Fibroblast of lung (primary cell): ENCODE results near the gene NPR1.

Source experiments
- EZH2 ChIP-seq: IDR thresholded peaks from 2 replicates; pipeline ENCODE4 v1.5.1; 2012; ENCODE audit warnings: low read length, control low read depth, mild to moderate bottlenecking; ENCODE audit errors: missing control alignments
- TF ChIP-seq, protein P1 (sequence below), 2 donors: IDR thresholded peaks in 1 of 2; conservative IDR thresholded peaks in 1 of 2; 1 replicate in 1 of 2; 2 replicates in 1 of 2; pipeline ENCODE4 v1.5.1; 2011 to 2012; ENCODE audit warnings: low read length in 2 of 2, control low read depth in 1 of 2, inconsistent platforms in 1 of 2, low read depth in 1 of 2, mild to moderate bottlenecking in 1 of 2

DNA sequence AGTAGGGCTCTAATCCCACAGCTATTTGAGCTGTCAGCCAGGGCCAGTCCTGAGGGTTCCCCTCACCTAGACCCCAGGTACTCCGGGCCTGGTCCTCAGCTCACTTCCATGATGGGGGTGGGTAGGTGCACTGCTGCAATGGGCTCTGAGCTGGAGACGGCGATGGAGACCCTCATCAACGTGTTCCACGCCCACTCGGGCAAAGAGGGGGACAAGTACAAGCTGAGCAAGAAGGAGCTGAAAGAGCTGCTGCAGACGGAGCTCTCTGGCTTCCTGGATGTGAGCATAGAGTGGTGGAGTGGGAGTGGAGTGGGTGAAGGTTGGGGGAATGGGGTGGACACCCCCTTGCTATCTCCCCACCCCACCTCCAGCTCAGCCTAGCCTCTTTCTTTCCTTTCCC is 48.1 kb upstream of the NPR1 start:
- TF ChIP-seq, protein P1, sequence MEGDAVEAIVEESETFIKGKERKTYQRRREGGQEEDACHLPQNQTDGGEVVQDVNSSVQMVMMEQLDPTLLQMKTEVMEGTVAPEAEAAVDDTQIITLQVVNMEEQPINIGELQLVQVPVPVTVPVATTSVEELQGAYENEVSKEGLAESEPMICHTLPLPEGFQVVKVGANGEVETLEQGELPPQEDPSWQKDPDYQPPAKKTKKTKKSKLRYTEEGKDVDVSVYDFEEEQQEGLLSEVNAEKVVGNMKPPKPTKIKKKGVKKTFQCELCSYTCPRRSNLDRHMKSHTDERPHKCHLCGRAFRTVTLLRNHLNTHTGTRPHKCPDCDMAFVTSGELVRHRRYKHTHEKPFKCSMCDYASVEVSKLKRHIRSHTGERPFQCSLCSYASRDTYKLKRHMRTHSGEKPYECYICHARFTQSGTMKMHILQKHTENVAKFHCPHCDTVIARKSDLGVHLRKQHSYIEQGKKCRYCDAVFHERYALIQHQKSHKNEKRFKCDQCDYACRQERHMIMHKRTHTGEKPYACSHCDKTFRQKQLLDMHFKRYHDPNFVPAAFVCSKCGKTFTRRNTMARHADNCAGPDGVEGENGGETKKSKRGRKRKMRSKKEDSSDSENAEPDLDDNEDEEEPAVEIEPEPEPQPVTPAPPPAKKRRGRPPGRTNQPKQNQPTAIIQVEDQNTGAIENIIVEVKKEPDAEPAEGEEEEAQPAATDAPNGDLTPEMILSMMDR (conservative IDR thresholded peaks at IDR 0.05 in 1 of 2, IDR thresholded peaks at IDR 0.05 in 1 of 2; ENCODE audit: low read depth in 1 of 2, low read length in 2 of 2): no peak
- no peak for TF ChIP-seq EZH2
